ENCODE data around the gene STAT3. TPM values are rescaled to one million over a fixed set of nuclear protein-coding genes. Genes with fewer than 3 reads are reported as not detected.

Gene STAT3
- total RNA-seq, 2 donors from 2014 or later, result 105 to 150 TPM

- H3K27ac ChIP-seq, result peak overlapping the region; percentile 90
- no peaks in the 10 kb centered on the region for H3K36me3 ChIP-seq
- H3K9me3 ChIP-seq, result no peaks in the 10 kb centered on the region
- H3K4me3 ChIP-seq, result peak overlapping the region; percentile 85 to 92
- no peak for TF ChIP-seq CTCF (IDR thresholded peaks at IDR 0.05)
- peaks cover 0 to 34% of the 10 kb centered on the region in 2 donors for H3K4me1 ChIP-seq
- H3K27me3 ChIP-seq, result no peaks in the 10 kb centered on the region
- DNase-seq (ENCODE audit: low spot score), result peak; percentile 84
Measured at GRCh38 chr17:42276609-42277341, 111.5 kb downstream of the STAT3 start.

- peak; percentile 57 for DNase-seq (ENCODE audit: low spot score)
- Histone ChIP-seq H3K4me1 (peaks cover 0 to 36% of the 10 kb centered on the region in 2 donors), H3K27me3 (no peaks in the 10 kb centered on the region), H3K9me3 (no peaks in the 10 kb centered on the region), H3K36me3 (no peaks in the 10 kb centered on the region), H3K4me3 (peak within 1 kb of the TSS; percentile 85 to 92), H3K27ac (peak within 1 kb of the TSS; percentile 90)
- TF ChIP-seq CTCF (IDR thresholded peaks at IDR 0.05), result no peak
Measured at GRCh38 chr17:42276359-42276608, 112.0 kb downstream of the STAT3 start, which contains the start of gene STAT5B. STAT5B (minus strand) TSS chr17:42276391; CDS start chr17:42232127, 44,264 bp downstream.

- H3K4me3 ChIP-seq, result peak overlapping the region; percentile 85 to 92
- H3K9me3 ChIP-seq, result no peaks in the 10 kb centered on the region
- H3K4me1 ChIP-seq, result peaks cover 0 to 36% of the 10 kb centered on the region in 2 donors
- no peaks in the 10 kb centered on the region for H3K36me3 ChIP-seq
- peak overlapping the region; percentile 86 to 90 for H3K27ac ChIP-seq
- no peaks in the 10 kb centered on the region for H3K27me3 ChIP-seq
- DNase-seq (ENCODE audit: low spot score), result peak; percentile 58
- TF ChIP-seq CTCF (IDR thresholded peaks at IDR 0.05), result no peak
Measured at GRCh38 chr17:42275527-42276358, 112.5 kb downstream of the STAT3 start.

GRCh38 chr17:42274812-42275526 is 113.3 kb downstream of the STAT3 start:
- peak overlapping the region; percentile 86 to 90 for H3K27ac ChIP-seq
- no peaks in the 10 kb centered on the region for H3K36me3 ChIP-seq
- H3K4me1 ChIP-seq, result peaks cover 0 to 36% of the 10 kb centered on the region in 2 donors
- H3K4me3 ChIP-seq, result peak overlapping the region; percentile 85 to 92
- peak; percentile 32 for DNase-seq (ENCODE audit: low spot score)
- TF ChIP-seq CTCF (IDR thresholded peaks at IDR 0.05), result no peak
- H3K9me3 ChIP-seq, result no peaks in the 10 kb centered on the region
- no peaks in the 10 kb centered on the region for H3K27me3 ChIP-seq

GRCh38 chr17:42274253-42274542 is 114.0 kb downstream of the STAT3 start:
- H3K4me3 ChIP-seq, result no peak overlapping the region
- TF ChIP-seq CTCF (IDR thresholded peaks at IDR 0.05), result no peak
- H3K36me3 ChIP-seq, result no peaks in the 10 kb centered on the region
- H3K27me3 ChIP-seq, result no peaks in the 10 kb centered on the region
- H3K9me3 ChIP-seq, result no peaks in the 10 kb centered on the region
- H3K27ac ChIP-seq, result no peak overlapping the region
- DNase-seq (ENCODE audit: low spot score), result no peak
- H3K4me1 ChIP-seq, result peaks cover 0 to 36% of the 10 kb centered on the region in 2 donors

All from right atrium auricular region (tissue), 2 donors.